HepG2 (cell line): ENCODE data around the gene FAM110D. TPM values are rescaled to one million over a fixed set of nuclear protein-coding genes. Genes with fewer than 3 reads are reported as not detected.
A peak's percentile ranks its signal among the peaks of the same experiment; 100 is the strongest.

Source experiments
- ESRRA ChIP-seq: sonication (generic); formaldehyde crosslinking; IDR thresholded peaks from 2 replicates; pipeline ENCODE4 v1.5.1; 2020; ENCODE audit warnings: mild to moderate bottlenecking, low read depth, missing genetic modification reagents
- HOXA9 ChIP-seq: sonication (generic); formaldehyde crosslinking; IDR thresholded peaks from 2 replicates; pipeline ENCODE4 v1.8.1; 2022; ENCODE audit warnings: missing genetic modification reagents, mild to moderate bottlenecking, moderate library complexity, borderline replicate concordance
- KAT7 ChIP-seq: IDR thresholded peaks from 2 replicates; pipeline ENCODE4 v1.6.1; 2018; ENCODE audit warnings: borderline replicate concordance, missing compliant biosample characterization
- SAP130 ChIP-seq: IDR thresholded peaks from 2 replicates; pipeline ENCODE4 v1.6.1; 2016; ENCODE audit warnings: low read depth
- SYNCRIP ChIP-seq: fragments of 200-400 bp; formaldehyde crosslinking; IDR thresholded peaks from 2 replicates; pipeline ENCODE4 v1.6.1; 2018; ENCODE audit warnings: mild to moderate bottlenecking, low read depth, low read length; ENCODE audit not compliant: insufficient read depth
- polyA plus RNA-seq, 8 experiments: library from polyadenylated mRNA; depleted of rRNA in 3 of 8; stranded (reverse) in 7 of 8; unstranded in 1 of 8; fragments of >200 nt; fragmentation: Illumina TruSeq in 4 of 8; extraction: Trizol in 4 of 8; gene quantifications; 2 replicates each; pipeline versions ENCODE4 v1.2.1 to v1.2.3, GENCODE V29; 2011 to 2016; ENCODE audit warnings: low read depth in 4 of 8, missing spikeins in 1 of 8, mixed read lengths in 1 of 8; ENCODE audit not compliant: insufficient read depth in 1 of 8
- total RNA-seq, 5 experiments: library from RNA; depleted of rRNA; stranded (reverse); fragments of >200 nt; fragmentation: Illumina TruSeq; extraction: Trizol; gene quantifications; 2 replicates each; pipeline ENCODE4 v1.2.3, GENCODE V29; 2016; ENCODE audit warnings: low read depth in 1 of 5
- TF ChIP-seq, protein P1 (sequence below), 2 experiments: sonication (generic) in 1 of 2; formaldehyde crosslinking in 1 of 2; IDR thresholded peaks; 2 replicates each; pipeline versions ENCODE4 v1.6.1 to v1.9.0; 2014 to 2022; ENCODE audit warnings: antibody characterized with exemption in 1 of 2, borderline replicate concordance in 1 of 2, inconsistent platforms in 1 of 2, low read depth in 1 of 2, missing genetic modification reagents in 1 of 2
- TF ChIP-seq, protein P2 (sequence below): sonication (generic); formaldehyde crosslinking; IDR thresholded peaks from 2 replicates; pipeline ENCODE4 v1.8.1; 2023; ENCODE audit warnings: mild to moderate bottlenecking, missing genetic modification reagents
- TF ChIP-seq, protein P3 (sequence below): sonication (generic); formaldehyde crosslinking; IDR thresholded peaks from 2 replicates; pipeline ENCODE4 v1.8.1; 2023; ENCODE audit warnings: mild to moderate bottlenecking, missing genetic modification reagents, borderline replicate concordance
- TF ChIP-seq, protein P4 (sequence below): sonication (generic); formaldehyde crosslinking; IDR thresholded peaks from 2 replicates; pipeline ENCODE4 v1.5.0; 2020; ENCODE audit warnings: mild to moderate bottlenecking, low read depth, missing genetic modification reagents, borderline replicate concordance
- TF ChIP-seq, protein P5 (sequence below): sonication (generic); formaldehyde crosslinking; conservative IDR thresholded peaks from 2 replicates; pipeline ENCODE4 v1.8.0; 2022; ENCODE audit warnings: mild to moderate bottlenecking, moderate library complexity, missing genetic modification reagents

The FAM110D gene
- total and polyA plus RNA-seq, 2 of the 13 experiments (the other 11 are each of a cell fraction or from before 2014, with no cell fraction given) = not detected

DNA sequence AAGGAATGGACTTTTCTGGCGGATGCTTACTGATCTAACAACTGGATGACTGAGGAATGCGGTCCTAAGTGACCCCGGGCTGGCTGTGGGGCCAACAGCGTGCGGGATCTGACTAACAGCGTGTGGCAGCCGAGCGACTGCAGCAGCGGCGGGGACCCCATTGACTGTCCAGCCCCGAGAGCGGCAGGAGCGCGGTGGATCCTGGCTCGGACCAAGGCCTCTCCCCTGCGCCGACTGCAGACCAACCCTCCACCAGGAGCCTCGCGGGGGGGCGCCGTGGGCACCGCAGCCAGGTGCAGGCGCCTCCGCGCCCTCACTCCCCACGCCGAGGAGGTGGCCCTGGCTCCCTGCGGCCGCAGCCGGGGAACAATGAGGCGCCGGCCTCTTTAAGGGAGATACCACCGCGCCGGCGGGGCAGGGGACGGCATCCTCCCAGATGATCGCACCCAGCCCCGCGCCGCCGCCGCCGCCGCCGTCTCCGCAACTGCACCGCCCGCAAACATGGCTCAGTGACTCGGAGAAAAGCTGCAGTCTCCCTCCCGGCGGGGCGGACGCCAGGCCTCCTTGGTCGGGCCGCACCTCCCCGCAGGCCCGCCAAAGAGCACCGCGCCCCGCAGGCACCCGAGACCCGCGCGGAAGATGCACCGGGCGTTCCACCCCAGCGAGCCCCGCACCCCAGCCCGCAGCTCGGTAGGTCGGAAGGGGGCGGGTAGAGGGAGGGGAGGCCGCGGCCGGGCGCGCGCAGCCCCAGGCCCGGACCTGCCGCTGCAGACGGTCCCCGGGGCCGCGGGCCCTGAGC lies 47.9 kb upstream of the FAM110D start (continued):
- TF ChIP-seq, protein P1, sequence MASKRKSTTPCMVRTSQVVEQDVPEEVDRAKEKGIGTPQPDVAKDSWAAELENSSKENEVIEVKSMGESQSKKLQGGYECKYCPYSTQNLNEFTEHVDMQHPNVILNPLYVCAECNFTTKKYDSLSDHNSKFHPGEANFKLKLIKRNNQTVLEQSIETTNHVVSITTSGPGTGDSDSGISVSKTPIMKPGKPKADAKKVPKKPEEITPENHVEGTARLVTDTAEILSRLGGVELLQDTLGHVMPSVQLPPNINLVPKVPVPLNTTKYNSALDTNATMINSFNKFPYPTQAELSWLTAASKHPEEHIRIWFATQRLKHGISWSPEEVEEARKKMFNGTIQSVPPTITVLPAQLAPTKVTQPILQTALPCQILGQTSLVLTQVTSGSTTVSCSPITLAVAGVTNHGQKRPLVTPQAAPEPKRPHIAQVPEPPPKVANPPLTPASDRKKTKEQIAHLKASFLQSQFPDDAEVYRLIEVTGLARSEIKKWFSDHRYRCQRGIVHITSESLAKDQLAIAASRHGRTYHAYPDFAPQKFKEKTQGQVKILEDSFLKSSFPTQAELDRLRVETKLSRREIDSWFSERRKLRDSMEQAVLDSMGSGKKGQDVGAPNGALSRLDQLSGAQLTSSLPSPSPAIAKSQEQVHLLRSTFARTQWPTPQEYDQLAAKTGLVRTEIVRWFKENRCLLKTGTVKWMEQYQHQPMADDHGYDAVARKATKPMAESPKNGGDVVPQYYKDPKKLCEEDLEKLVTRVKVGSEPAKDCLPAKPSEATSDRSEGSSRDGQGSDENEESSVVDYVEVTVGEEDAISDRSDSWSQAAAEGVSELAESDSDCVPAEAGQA (IDR thresholded peaks at IDR 0.05; ENCODE audit: low read depth) = 0 out of 2 replicates have a peak, but pooled peaks have one; percentile 37
- TF ChIP-seq, protein P1 (CRISPR knock-in tag; IDR thresholded peaks at IDR 0.05; ENCODE audit: borderline replicate concordance) = peak; percentile 25
- TF ChIP-seq ESRRA (CRISPR knock-in tag) (no peak), KAT7 (peak; percentile 52; the same call in 1 of the 2 replicates), HOXA9 (CRISPR knock-in tag) (0 out of 2 replicates have a peak, but pooled peaks have one; percentile 25), SYNCRIP (no peak), SAP130 (peak; percentile 67)
- TF ChIP-seq, protein P2, sequence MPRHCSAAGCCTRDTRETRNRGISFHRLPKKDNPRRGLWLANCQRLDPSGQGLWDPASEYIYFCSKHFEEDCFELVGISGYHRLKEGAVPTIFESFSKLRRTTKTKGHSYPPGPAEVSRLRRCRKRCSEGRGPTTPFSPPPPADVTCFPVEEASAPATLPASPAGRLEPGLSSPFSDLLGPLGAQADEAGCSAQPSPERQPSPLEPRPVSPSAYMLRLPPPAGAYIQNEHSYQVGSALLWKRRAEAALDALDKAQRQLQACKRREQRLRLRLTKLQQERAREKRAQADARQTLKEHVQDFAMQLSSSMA (CRISPR knock-in tag) = no peak
- TF ChIP-seq, protein P3, sequence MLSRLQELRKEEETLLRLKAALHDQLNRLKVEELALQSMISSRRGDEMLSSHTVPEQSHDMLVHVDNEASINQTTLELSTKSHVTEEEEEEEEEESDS (CRISPR knock-in tag) = no peak
- TF ChIP-seq, protein P4, sequence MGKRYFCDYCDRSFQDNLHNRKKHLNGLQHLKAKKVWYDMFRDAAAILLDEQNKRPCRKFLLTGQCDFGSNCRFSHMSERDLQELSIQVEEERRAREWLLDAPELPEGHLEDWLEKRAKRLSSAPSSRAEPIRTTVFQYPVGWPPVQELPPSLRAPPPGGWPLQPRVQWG (CRISPR knock-in tag) = no peak
- TF ChIP-seq, protein P5, sequence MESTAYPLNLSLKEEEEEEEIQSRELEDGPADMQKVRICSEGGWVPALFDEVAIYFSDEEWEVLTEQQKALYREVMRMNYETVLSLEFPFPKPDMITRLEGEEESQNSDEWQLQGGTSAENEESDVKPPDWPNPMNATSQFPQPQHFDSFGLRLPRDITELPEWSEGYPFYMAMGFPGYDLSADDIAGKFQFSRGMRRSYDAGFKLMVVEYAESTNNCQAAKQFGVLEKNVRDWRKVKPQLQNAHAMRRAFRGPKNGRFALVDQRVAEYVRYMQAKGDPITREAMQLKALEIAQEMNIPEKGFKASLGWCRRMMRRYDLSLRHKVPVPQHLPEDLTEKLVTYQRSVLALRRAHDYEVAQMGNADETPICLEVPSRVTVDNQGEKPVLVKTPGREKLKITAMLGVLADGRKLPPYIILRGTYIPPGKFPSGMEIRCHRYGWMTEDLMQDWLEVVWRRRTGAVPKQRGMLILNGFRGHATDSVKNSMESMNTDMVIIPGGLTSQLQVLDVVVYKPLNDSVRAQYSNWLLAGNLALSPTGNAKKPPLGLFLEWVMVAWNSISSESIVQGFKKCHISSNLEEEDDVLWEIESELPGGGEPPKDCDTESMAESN (CRISPR knock-in tag) = peak; percentile 73
